GM21526 (cell line): ENCODE data around the gene ASPM.

Experiments used
- ATAC-seq: cut with Tn5 transposase; IDR thresholded peaks from one replicate; pipeline ENCODE4 v1.9.1; 2021; ENCODE audit warnings: moderate library complexity; ENCODE audit not compliant: unreplicated experiment, low FRiP score

ASPM gene

GRCh38 chr1:197146101-197147095, at the start of gene ASPM:
Gene ASPM (minus strand): TSS chr1:197146669. CDS start chr1:197146437, 232 bp downstream.
- peak; percentile 98 for ATAC-seq

GRCh38 chr1:197195100-197195499, 48.6 kb upstream of the ASPM start:
- no peak for ATAC-seq

GRCh38 chr1:197184190-197184589, 37.7 kb upstream of the ASPM start:
- no peak for ATAC-seq

GRCh38 chr1:197183195-197183748, 36.8 kb upstream of the ASPM start:
- ATAC-seq = no peak

GRCh38 chr1:197182716-197183115, 36.2 kb upstream of the ASPM start:
- no peak for ATAC-seq

GRCh38 chr1:197181982-197182381, 35.5 kb upstream of the ASPM start:
- peak; percentile 68 for ATAC-seq

GRCh38 chr1:197180252-197180878, 33.9 kb upstream of the ASPM start:
- peak; percentile 61 for ATAC-seq

- ATAC-seq = peak; percentile 42
Measured at GRCh38 chr1:197178998-197179397, 32.5 kb upstream of the ASPM start.

GRCh38 chr1:197174818-197175217, 28.3 kb upstream of the ASPM start:
- ATAC-seq = no peak

- ATAC-seq = no peak
Measured at GRCh38 chr1:197173571-197174507, 27.4 kb upstream of the ASPM start.

GRCh38 chr1:197171531-197171930, 25.1 kb upstream of the ASPM start:
- ATAC-seq = no peak

GRCh38 chr1:197170538-197170937, 24.1 kb upstream of the ASPM start:
- ATAC-seq = no peak

- no peak for ATAC-seq
Measured at GRCh38 chr1:197159461-197159860, 13.0 kb upstream of the ASPM start.

GRCh38 chr1:197156692-197157091, 10.2 kb upstream of the ASPM start:
- no peak for ATAC-seq

- no peak for ATAC-seq
Measured at GRCh38 chr1:197152662-197153061, 6.2 kb upstream of the ASPM start.

- no peak for ATAC-seq
Measured at GRCh38 chr1:197151185-197151584, 4.7 kb upstream of the ASPM start.

- no peak for ATAC-seq
Measured at GRCh38 chr1:197150336-197151005, 4.0 kb upstream of the ASPM start.

GRCh38 chr1:197149340-197149739, 2.9 kb upstream of the ASPM start:
- ATAC-seq = no peak

GRCh38 chr1:197145446-197146024, 934 bp downstream of the ASPM start:
- ATAC-seq = no peak
